GM12874 (cell line): ENCODE measurements around the gene NRIP3.

Experiments used
- TF ChIP-seq, protein P1 (sequence below): IDR thresholded peaks from 2 replicates; pipeline ENCODE4 v1.5.1; 2011; ENCODE audit warnings: low read depth, mild to moderate bottlenecking, control low read depth, low read length, moderate library complexity; ENCODE audit not compliant: insufficient read depth

NRIP3 gene

GRCh38 chr11:9039863-9040262 is 36.1 kb upstream of the NRIP3 start:
- TF ChIP-seq, protein P1, sequence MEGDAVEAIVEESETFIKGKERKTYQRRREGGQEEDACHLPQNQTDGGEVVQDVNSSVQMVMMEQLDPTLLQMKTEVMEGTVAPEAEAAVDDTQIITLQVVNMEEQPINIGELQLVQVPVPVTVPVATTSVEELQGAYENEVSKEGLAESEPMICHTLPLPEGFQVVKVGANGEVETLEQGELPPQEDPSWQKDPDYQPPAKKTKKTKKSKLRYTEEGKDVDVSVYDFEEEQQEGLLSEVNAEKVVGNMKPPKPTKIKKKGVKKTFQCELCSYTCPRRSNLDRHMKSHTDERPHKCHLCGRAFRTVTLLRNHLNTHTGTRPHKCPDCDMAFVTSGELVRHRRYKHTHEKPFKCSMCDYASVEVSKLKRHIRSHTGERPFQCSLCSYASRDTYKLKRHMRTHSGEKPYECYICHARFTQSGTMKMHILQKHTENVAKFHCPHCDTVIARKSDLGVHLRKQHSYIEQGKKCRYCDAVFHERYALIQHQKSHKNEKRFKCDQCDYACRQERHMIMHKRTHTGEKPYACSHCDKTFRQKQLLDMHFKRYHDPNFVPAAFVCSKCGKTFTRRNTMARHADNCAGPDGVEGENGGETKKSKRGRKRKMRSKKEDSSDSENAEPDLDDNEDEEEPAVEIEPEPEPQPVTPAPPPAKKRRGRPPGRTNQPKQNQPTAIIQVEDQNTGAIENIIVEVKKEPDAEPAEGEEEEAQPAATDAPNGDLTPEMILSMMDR, result no peak

- TF ChIP-seq, protein P1, result no peak
Observed at GRCh38 chr11:9039198-9039597, 35.4 kb upstream of the NRIP3 start.

DNA sequence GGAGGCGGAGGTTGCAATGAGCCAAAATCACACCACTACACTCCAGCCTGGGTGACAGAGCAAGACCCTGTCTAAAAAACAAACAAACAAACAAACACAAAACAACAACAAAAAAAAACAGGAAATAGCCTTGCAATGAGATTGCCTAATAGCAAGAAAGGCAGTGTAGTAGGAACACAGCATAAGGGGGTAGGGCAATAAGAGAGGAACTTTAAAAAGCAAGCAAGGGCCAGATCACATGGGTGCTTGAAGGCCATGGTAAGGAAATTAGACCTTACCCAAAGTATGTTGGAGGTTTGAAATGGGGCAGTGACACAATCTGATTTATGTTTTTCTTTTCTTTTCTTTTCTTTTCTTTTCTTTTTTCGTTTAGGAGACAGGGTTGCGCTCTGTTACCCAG is 34.7 kb upstream of the NRIP3 start:
- TF ChIP-seq, protein P1, result no peak

DNA sequence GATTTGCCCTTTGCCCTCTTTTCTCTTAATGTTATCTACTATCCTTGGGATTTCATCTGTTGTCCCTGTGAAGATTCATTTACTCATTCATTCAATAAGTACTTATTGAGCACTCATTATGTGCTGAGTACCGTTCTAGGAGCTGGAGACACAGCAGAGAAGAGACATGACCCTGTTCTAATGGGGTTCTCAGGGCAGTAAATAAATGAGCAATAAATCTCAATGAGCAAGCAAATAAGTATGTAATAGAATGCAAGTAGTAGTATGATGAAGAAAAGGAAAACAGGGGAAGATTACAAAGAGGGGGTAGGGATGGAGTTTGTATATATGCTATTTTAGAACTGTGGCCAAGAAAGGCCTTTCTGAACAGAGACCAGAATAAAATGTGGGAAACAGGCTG is 34.2 kb upstream of the NRIP3 start:
- TF ChIP-seq, protein P1, result no peak

DNA sequence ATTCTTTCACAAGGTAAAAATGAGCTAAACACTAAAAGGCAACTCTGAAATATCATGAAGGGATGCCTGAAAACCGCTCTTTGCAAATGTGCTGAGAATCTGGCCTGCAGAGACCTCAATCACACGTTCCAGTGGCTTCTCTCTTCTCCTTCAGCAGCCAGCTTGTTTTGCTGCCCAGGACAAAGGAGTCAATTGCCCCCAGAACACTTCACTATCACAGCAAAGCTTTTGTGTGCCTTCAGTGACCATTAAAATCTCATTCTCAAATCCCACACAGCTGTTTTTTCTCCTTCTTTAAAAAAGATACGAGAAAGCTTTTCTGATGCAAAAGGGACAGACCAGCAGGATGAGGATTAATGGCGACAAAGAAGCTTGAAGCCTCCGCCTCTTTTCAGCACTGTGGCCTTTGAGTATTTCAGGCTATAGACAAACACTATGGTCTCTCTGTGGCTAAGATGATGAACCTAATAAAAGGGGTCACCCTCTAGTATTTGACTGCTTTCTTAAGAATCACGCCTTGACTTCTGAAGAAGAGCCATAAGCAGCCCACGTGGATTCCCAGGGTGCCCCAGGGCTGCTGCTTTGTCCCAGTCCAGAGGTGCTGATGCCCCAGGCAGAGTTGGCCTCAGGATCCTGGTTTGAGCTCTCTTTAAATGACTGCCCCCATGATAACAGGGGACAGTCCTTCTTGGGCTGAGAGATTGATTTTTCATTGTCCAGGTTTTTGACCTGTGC is 33.4 kb upstream of the NRIP3 start:
- TF ChIP-seq, protein P1, result no peak

GRCh38 chr11:9030601-9031000 is 26.8 kb upstream of the NRIP3 start:
- TF ChIP-seq, protein P1, result no peak

DNA sequence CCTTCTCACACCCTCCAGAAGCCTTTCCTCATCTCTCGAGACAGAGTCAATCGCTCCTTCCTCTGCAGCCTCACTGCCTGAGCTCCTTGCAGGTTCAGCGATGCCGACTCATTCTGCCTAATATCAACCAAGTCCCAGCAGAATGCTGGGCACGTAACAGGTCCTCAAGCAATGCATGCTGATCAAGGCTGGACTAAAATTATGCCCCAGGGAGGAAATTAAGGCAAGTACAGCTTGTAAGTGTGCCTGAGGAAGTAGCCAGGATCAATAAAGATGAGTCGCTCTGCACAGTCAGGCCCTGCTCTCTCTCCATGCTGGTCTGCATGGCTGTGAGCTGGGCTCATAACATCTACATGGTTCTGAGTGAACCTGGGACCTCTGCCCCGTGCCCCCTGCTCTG is 25.6 kb upstream of the NRIP3 start:
- TF ChIP-seq, protein P1, result no peak
